KMS-11 (cell line): ENCODE data around the gene UBE3A.

Source experiments
- H2AFZ ChIP-seq: fragments of 200-600 bp; sonication (generic); 2 replicates; pipeline ENCODE4 v1.6.1; 2016; ENCODE audit warnings: antibody characterized with exemption, mixed run types, low read depth
- H3K27ac ChIP-seq: fragments of 200-600 bp; sonication (generic); 2 replicates; pipeline ENCODE4 v1.6.1; 2016; ENCODE audit warnings: mild to moderate bottlenecking, mixed run types
- H3K27me3 ChIP-seq: fragments of 200-600 bp; sonication (generic); 2 replicates; pipeline ENCODE4 v1.6.1; 2017; ENCODE audit warnings: mild to moderate bottlenecking, low read depth, mixed run types, moderate library complexity; ENCODE audit not compliant: insufficient read depth
- H3K36me3 ChIP-seq: fragments of 200-600 bp; sonication (generic); 2 replicates; pipeline ENCODE4 v1.6.1; 2017; ENCODE audit warnings: mild to moderate bottlenecking, mixed run types; ENCODE audit not compliant: insufficient read depth
- H3K4me1 ChIP-seq: fragments of 200-600 bp; sonication (generic); 2 replicates; pipeline ENCODE4 v1.6.1; 2016; ENCODE audit warnings: mild to moderate bottlenecking, low read depth, mixed run types; ENCODE audit not compliant: poor library complexity, severe bottlenecking
- H3K4me2 ChIP-seq: fragments of 200-600 bp; sonication (generic); 2 replicates; pipeline ENCODE4 v1.7.0; 2016; ENCODE audit warnings: mild to moderate bottlenecking, mixed run types
- H3K4me3 ChIP-seq: fragments of 200-600 bp; sonication (generic); IDR thresholded peaks from 2 replicates; pipeline ENCODE4 v1.6.1; 2017; ENCODE audit warnings: low read depth, low read length, mixed read lengths; ENCODE audit not compliant: insufficient read depth
- H3K79me2 ChIP-seq: fragments of 200-600 bp; sonication (generic); 2 replicates; pipeline ENCODE4 v1.6.1; 2016; ENCODE audit warnings: low read depth, mixed run types; ENCODE audit not compliant: insufficient read depth
- H3K9ac ChIP-seq: fragments of 200-600 bp; sonication (generic); 2 replicates; pipeline ENCODE4 v1.6.1; 2016; ENCODE audit warnings: mild to moderate bottlenecking, mixed run types
- H4K20me1 ChIP-seq: fragments of 200-600 bp; sonication (generic); 2 replicates; pipeline ENCODE4 v1.6.1; 2016; ENCODE audit warnings: mild to moderate bottlenecking, mixed run types; ENCODE audit not compliant: insufficient read depth
- TF ChIP-seq, protein P1 (sequence below): fragments of 200-600 bp; sonication (generic); conservative IDR thresholded peaks from 2 replicates; pipeline ENCODE4 v1.6.1; 2017; ENCODE audit warnings: low read depth, mild to moderate bottlenecking, antibody characterized with exemption, low read length, moderate library complexity, mixed read lengths

Gene UBE3A

DNA sequence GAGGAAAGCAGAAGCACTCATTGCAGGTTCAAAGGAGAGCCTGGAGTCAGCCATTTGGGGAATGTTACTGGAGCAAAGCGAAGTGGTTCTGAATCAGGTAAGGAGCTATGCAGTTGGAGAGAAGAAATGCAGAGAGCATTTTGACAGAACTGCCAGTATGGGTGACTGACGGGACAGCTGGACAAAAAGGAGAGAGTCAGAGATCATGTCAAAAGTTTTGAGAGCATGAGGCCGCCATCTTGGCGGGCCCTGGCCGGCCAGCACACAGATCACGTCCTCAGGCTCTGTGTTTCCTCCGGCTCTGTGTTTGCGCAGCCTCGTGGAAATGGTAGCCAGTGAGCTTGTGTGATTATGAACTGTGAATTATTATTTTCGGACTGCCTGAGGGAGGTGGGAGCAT is 29.8 kb upstream of the UBE3A start:
- Histone ChIP-seq H3K79me2 (no peaks in the 10 kb centered on the region), H2AFZ (no peak overlapping the region)
- TF ChIP-seq, protein P1, sequence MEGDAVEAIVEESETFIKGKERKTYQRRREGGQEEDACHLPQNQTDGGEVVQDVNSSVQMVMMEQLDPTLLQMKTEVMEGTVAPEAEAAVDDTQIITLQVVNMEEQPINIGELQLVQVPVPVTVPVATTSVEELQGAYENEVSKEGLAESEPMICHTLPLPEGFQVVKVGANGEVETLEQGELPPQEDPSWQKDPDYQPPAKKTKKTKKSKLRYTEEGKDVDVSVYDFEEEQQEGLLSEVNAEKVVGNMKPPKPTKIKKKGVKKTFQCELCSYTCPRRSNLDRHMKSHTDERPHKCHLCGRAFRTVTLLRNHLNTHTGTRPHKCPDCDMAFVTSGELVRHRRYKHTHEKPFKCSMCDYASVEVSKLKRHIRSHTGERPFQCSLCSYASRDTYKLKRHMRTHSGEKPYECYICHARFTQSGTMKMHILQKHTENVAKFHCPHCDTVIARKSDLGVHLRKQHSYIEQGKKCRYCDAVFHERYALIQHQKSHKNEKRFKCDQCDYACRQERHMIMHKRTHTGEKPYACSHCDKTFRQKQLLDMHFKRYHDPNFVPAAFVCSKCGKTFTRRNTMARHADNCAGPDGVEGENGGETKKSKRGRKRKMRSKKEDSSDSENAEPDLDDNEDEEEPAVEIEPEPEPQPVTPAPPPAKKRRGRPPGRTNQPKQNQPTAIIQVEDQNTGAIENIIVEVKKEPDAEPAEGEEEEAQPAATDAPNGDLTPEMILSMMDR = no peak

DNA sequence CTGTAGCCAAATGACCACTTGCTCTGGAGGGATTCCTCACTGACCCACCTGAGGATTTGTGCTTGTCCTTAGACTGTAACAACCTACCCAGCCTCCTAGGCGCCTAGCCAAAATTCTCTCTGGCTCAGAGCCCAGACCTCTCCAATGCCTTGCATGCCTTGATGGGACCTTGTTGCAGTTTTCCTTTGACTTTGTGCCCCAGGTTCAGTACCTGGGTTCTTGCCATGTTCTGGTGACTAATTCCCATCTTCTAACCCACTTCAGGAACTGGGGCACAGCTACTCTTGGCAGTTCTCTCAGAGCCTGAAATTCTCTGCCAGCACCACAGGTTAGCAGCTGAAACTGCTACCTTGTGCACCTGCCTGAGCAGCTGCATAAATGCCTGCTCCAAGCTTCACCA is 27.0 kb upstream of the UBE3A start:
- Histone ChIP-seq H3K79me2 (no peaks in the 10 kb centered on the region), H3K27me3 (no peaks in the 10 kb centered on the region), H3K36me3 (no peaks in the 10 kb centered on the region), H3K4me2 (no peak overlapping the region), H3K9ac (no peak overlapping the region), H3K4me3 (no peak overlapping the region), H3K27ac (no peak overlapping the region), H4K20me1 (no peaks in the 10 kb centered on the region), H2AFZ (no peak overlapping the region), H3K4me1 (no peaks in the 10 kb centered on the region)
- TF ChIP-seq, protein P1 = no peak

More for the DNA sequence above, 29.8 kb upstream of the UBE3A start:
- no peak overlapping the region for H3K9ac ChIP-seq
- H3K4me3 ChIP-seq = no peak overlapping the region
- no peaks in the 10 kb centered on the region for H3K4me1 ChIP-seq
- H4K20me1 ChIP-seq = no peaks in the 10 kb centered on the region
- no peak overlapping the region for H3K4me2 ChIP-seq
- H3K36me3 ChIP-seq = no peaks in the 10 kb centered on the region
- H3K27ac ChIP-seq = no peak overlapping the region
- H3K27me3 ChIP-seq = no peaks in the 10 kb centered on the region

DNA sequence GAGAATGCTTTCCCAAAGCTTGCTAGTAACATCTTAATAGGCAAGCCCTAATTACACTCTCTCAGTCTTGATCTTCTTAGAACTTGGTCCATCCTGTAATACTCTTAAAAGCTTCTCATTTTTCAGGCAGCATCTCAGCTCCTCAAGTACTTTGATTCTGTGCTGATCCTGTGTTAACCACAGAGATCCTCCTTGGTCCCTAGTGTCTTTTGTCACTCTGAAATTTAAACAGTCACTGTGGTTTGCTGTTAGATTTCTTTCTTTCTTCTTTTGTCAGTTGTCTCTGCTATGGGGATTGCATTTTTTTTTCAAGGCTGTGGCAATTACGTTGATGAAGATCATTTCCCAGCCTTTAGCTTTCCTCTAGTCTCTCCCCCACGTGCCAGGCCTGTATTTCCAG is 26.0 kb upstream of the UBE3A start:
- H3K79me2 ChIP-seq = no peaks in the 10 kb centered on the region
- TF ChIP-seq, protein P1 = no peak
- no peaks in the 10 kb centered on the region for H4K20me1 ChIP-seq
- no peaks in the 10 kb centered on the region for H3K4me1 ChIP-seq
- no peak overlapping the region for H2AFZ ChIP-seq
- H3K36me3 ChIP-seq = no peaks in the 10 kb centered on the region
- no peak overlapping the region for H3K27ac ChIP-seq
- no peak overlapping the region for H3K9ac ChIP-seq
- no peak overlapping the region for H3K4me2 ChIP-seq
- no peaks in the 10 kb centered on the region for H3K27me3 ChIP-seq
- H3K4me3 ChIP-seq = no peak overlapping the region

DNA sequence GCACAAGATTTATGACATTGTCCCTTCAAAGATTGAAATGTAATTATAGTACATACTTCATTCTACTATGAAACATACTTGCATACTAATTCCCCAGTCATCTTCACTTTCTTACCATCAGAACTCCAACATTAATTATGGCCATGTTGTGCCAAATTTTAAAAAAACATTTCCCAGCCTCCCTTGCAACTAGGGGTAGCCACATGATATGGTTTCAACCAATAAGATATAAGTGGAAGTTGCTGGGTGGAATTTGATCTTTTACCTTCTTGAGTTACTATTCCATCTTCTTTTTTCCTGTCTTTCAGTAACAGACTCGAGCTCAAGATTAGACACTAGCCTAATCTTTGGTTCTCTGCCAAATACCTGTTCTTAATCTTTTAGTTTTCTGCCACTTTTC is 25.6 kb upstream of the UBE3A start:
- no peak overlapping the region for H3K27ac ChIP-seq
- H3K36me3 ChIP-seq = no peaks in the 10 kb centered on the region
- TF ChIP-seq, protein P1 = no peak
- no peak overlapping the region for H2AFZ ChIP-seq
- no peaks in the 10 kb centered on the region for H3K27me3 ChIP-seq
- H3K4me3 ChIP-seq = no peak overlapping the region
- H3K9ac ChIP-seq = no peak overlapping the region
- H3K4me1 ChIP-seq = no peaks in the 10 kb centered on the region
- no peak overlapping the region for H3K4me2 ChIP-seq
- no peaks in the 10 kb centered on the region for H4K20me1 ChIP-seq
- no peaks in the 10 kb centered on the region for H3K79me2 ChIP-seq

DNA sequence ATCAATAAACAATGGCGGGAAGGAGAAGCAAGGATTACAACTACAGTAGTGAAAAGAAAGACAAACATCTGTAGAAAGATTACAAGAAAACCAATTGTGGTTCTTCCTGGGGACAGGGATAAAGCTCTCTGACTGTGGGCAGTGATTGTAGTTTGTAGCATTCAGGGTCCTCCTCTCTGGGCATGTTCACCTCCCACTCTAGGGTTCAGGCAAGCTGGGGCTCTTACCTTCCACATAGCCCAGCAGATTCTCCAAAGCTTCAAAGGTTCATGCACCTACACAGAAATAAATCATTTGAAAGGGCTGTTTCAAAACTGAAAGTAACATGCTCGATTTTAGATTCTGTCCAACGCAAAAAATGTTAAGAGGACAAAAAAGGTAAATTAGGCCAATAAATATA is 17.4 kb upstream of the UBE3A start:
- Histone ChIP-seq H3K4me1 (no peaks in the 10 kb centered on the region), H3K27ac (no peak overlapping the region), H3K4me3 (no peak overlapping the region), H3K4me2 (no peak overlapping the region), H3K27me3 (no peaks in the 10 kb centered on the region), H4K20me1 (no peaks in the 10 kb centered on the region), H3K9ac (no peak overlapping the region), H3K36me3 (no peaks in the 10 kb centered on the region), H2AFZ (no peak overlapping the region), H3K79me2 (no peaks in the 10 kb centered on the region)
- TF ChIP-seq, protein P1 = no peak
